CD14-positive monocyte (primary cell): Measurements from ENCODE around the gene HEMK1. TPM values are rescaled to one million over a fixed set of nuclear protein-coding genes. Genes with fewer than 3 reads are reported as not detected.

Source experiments
- DNase-seq, 3 donors: peaks; one replicate each; pipeline ENCODE4 v3.0.0-alpha.2; 2011 to 2022
- H2AFZ ChIP-seq: 2 replicates; pipeline ENCODE4 v1.6.0; 2012; ENCODE audit warnings: mild to moderate bottlenecking, low read depth, low read length, inconsistent platforms; ENCODE audit not compliant: insufficient read depth, poor library complexity, severe bottlenecking
- H3K27ac ChIP-seq, 2 donors: 1 replicate in 1 of 2; 2 replicates in 1 of 2; pipeline ENCODE4 v1.5.1; 2012 to 2013; ENCODE audit warnings: low read length in 2 of 2, control low read depth in 1 of 2, inconsistent platforms in 1 of 2, low read depth in 1 of 2, mild to moderate bottlenecking in 1 of 2
- H3K27me3 ChIP-seq, 2 donors: one replicate each; pipeline versions ENCODE4 v1.6.0 to v1.6.1; 2011 to 2013; ENCODE audit warnings: low read length in 2 of 2; ENCODE audit not compliant: control insufficient read depth in 2 of 2, insufficient read depth in 2 of 2
- H3K36me3 ChIP-seq, 2 donors: replicated peaks in 1 of 2; 1 replicate in 1 of 2; 2 replicates in 1 of 2; pipeline versions ENCODE4 v1.5.1 to v1.6.1; 2012 to 2013; ENCODE audit warnings: low read length in 2 of 2, control low read depth in 1 of 2, inconsistent platforms in 1 of 2, mild to moderate bottlenecking in 1 of 2; ENCODE audit not compliant: insufficient read depth in 2 of 2, control insufficient read depth in 1 of 2
- H3K4me1 ChIP-seq, 2 donors: 1 replicate in 1 of 2; 2 replicates in 1 of 2; pipeline versions ENCODE4 v1.5.1 to v1.6.1; 2012 to 2013; ENCODE audit warnings: low read length in 2 of 2, control low read depth in 1 of 2, inconsistent platforms in 1 of 2, mild to moderate bottlenecking in 1 of 2, moderate library complexity in 1 of 2; ENCODE audit not compliant: insufficient read depth in 2 of 2, control insufficient read depth in 1 of 2
- H3K4me2 ChIP-seq: replicated peaks from 2 replicates; pipeline ENCODE3; 2012; ENCODE audit warnings: low read length, moderate library complexity, mild to moderate bottlenecking; ENCODE audit not compliant: poor library complexity, severe bottlenecking; ENCODE audit errors: extremely low read depth
- H3K4me3 ChIP-seq, 3 experiments: fragments of 200-600 bp in 1 of 3; sonication (generic) in 1 of 3; replicated peaks in 1 of 3; 1 replicate in 2 of 3; 2 replicates in 1 of 3; pipeline ENCODE4 v1.5.1; 2011 to 2013; ENCODE audit warnings: low read length in 3 of 3, mild to moderate bottlenecking in 3 of 3, control low read depth in 2 of 3, low read depth in 2 of 3, inconsistent platforms in 1 of 3, moderate library complexity in 1 of 3
- H3K79me2 ChIP-seq: 2 replicates; pipeline ENCODE4 v1.6.0; 2012; ENCODE audit warnings: mild to moderate bottlenecking, control low read depth, inconsistent platforms, low read length, moderate library complexity; ENCODE audit not compliant: insufficient read depth
- H3K9ac ChIP-seq: 2 replicates; pipeline ENCODE4 v1.6.0; 2017; ENCODE audit warnings: low read length, mild to moderate bottlenecking; ENCODE audit not compliant: insufficient read depth, poor library complexity, severe bottlenecking
- H3K9me3 ChIP-seq, 2 donors: replicated peaks in 1 of 2; 1 replicate in 1 of 2; 2 replicates in 1 of 2; pipeline versions ENCODE4 v1.5.1 to v1.6.1; 2012 to 2013; ENCODE audit warnings: low read length in 2 of 2, control low read depth in 1 of 2; ENCODE audit not compliant: control insufficient read depth in 1 of 2, insufficient read depth in 1 of 2
- H4K20me1 ChIP-seq: 2 replicates; pipeline ENCODE4 v1.6.0; 2012; ENCODE audit warnings: mild to moderate bottlenecking, low read length, control low read depth, moderate library complexity; ENCODE audit not compliant: insufficient read depth
- H3K27ac Mint-ChIP-seq, 7 donors: one replicate each; pipeline ENCODE4 v1.8.0; 2020; ENCODE audit warnings: mild to moderate bottlenecking in 7 of 7, mixed read lengths in 7 of 7, moderate library complexity in 6 of 7, inconsistent platforms in 2 of 7
- H3K27me3 Mint-ChIP-seq, 3 donors: one replicate each; pipeline ENCODE4 v1.8.0; 2021 to 2022; ENCODE audit warnings: low read depth in 3 of 3, mild to moderate bottlenecking in 3 of 3, mixed read lengths in 3 of 3, moderate library complexity in 3 of 3, inconsistent platforms in 1 of 3
- H3K36me3 Mint-ChIP-seq, 2 donors: one replicate each; pipeline ENCODE4 v1.8.0; 2020; ENCODE audit warnings: mixed read lengths in 2 of 2, inconsistent platforms in 1 of 2, mild to moderate bottlenecking in 1 of 2
- H3K4me1 Mint-ChIP-seq: one replicate; pipeline ENCODE4 v1.8.0; 2020; ENCODE audit warnings: mild to moderate bottlenecking, mixed read lengths
- H3K4me3 Mint-ChIP-seq, 2 donors: one replicate each; pipeline ENCODE4 v1.8.0; 2020; ENCODE audit warnings: mild to moderate bottlenecking in 2 of 2, mixed read lengths in 2 of 2, moderate library complexity in 1 of 2
- H3K9me3 Mint-ChIP-seq, 7 donors: one replicate each; pipeline ENCODE4 v1.8.0; 2020 to 2022; ENCODE audit warnings: mixed read lengths in 7 of 7, mild to moderate bottlenecking in 6 of 7, moderate library complexity in 6 of 7, inconsistent platforms in 2 of 7
- WGBS: methylation state at CpG from one replicate; pipeline ENCODE4 v1.1.5; 2013; ENCODE audit warnings: missing lambda C conversion rate; ENCODE audit not compliant: insufficient coverage; 5-methylcytosine and 5-hydroxymethylcytosine counted together
- intact Hi-C, 2 donors: fragments of 100-400 bp; cut with micrococcal nuclease; formaldehyde crosslinking; loops; one replicate each; pipeline versions ENCODE4 v1.15.0 to v1.15.1; 2023
- polyA plus RNA-seq, 3 donors: library from polyadenylated mRNA; depleted of rRNA in 1 of 3; unstranded in 2 of 3; stranded (reverse) in 1 of 3; fragments of 300-500 nt in 2 of 3; fragments of >200 nt in 1 of 3; fragmentation: Illumina TruSeq in 2 of 3; gene quantifications; 1 replicate in 2 of 3; 2 replicates in 1 of 3; pipeline ENCODE4 v1.2.3, GENCODE V29; 2012 to 2021
- TF ChIP-seq, protein P1 (sequence below): fragments of 200-600 bp; IDR thresholded peaks from one replicate; pipeline ENCODE4 v1.8.0; 2022; ENCODE audit warnings: antibody characterized with exemption, mild to moderate bottlenecking

HEMK1 gene
- polyA plus RNA-seq, 3 donors = 10.1 to 14.0 (median 12.1) TPM

GRCh38 chr3:50570508-50571279, 1.4 kb downstream of the HEMK1 start:
- DNase-seq = no peak
- H3K36me3 ChIP-seq = peaks cover 2 to 7% of the 10 kb centered on the region in 2 donors
- Mint-ChIP-seq H3K4me3 (peak overlapping the region in 1 of 2 donors; percentile 94), H3K27me3 (peaks cover 5 to 9% (median 9%) of the 10 kb centered on the region in 3 donors), H3K36me3 (peaks cover 8 to 16% of the 10 kb centered on the region in 2 donors), H3K27ac (peak overlapping the region in 1 of 7 donors; percentile 92), H3K4me1 (peaks cover 45% of the 10 kb centered on the region), H3K9me3 (peaks cover 0 to 3% (median 0%) of the 10 kb centered on the region in 7 donors)
- H3K79me2 ChIP-seq = peaks cover 9% of the 10 kb centered on the region
- peaks cover 0 to 6% of the 10 kb centered on the region in 2 donors for H3K27me3 ChIP-seq
- intact Hi-C loops = loop anchor here in 1 of 2 donors (10.0 kb wide), 1 partner anchor 84 kb away; no protein-coding TSS in a partner anchor
- WGBS = 90% methylated on average over 2 of the region's 5 CpGs
- peaks cover 29 to 52% of the 10 kb centered on the region in 2 donors for H3K4me1 ChIP-seq
- no peak overlapping the region for H3K27ac ChIP-seq
- no peak overlapping the region for H3K9ac ChIP-seq
- H3K9me3 ChIP-seq = no peaks in the 10 kb centered on the region
- H3K4me3 ChIP-seq = no peak overlapping the region
- H4K20me1 ChIP-seq = no peaks in the 10 kb centered on the region
- no peak overlapping the region for H3K4me2 ChIP-seq
- no peak overlapping the region for H2AFZ ChIP-seq
- TF ChIP-seq, protein P1, sequence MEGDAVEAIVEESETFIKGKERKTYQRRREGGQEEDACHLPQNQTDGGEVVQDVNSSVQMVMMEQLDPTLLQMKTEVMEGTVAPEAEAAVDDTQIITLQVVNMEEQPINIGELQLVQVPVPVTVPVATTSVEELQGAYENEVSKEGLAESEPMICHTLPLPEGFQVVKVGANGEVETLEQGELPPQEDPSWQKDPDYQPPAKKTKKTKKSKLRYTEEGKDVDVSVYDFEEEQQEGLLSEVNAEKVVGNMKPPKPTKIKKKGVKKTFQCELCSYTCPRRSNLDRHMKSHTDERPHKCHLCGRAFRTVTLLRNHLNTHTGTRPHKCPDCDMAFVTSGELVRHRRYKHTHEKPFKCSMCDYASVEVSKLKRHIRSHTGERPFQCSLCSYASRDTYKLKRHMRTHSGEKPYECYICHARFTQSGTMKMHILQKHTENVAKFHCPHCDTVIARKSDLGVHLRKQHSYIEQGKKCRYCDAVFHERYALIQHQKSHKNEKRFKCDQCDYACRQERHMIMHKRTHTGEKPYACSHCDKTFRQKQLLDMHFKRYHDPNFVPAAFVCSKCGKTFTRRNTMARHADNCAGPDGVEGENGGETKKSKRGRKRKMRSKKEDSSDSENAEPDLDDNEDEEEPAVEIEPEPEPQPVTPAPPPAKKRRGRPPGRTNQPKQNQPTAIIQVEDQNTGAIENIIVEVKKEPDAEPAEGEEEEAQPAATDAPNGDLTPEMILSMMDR = no peak

- H3K4me3 Mint-ChIP-seq = no peak overlapping the region
- Histone ChIP-seq H3K9me3 (no peaks in the 10 kb centered on the region), H3K27ac (no peak overlapping the region), H3K4me1 (peaks cover 29 to 52% of the 10 kb centered on the region in 2 donors), H3K9ac (no peak overlapping the region), H3K27me3 (peaks cover 0 to 4% of the 10 kb centered on the region in 2 donors), H2AFZ (no peak overlapping the region), H3K36me3 (peaks cover 2 to 8% of the 10 kb centered on the region in 2 donors), H3K4me3 (no peak overlapping the region), H4K20me1 (no peaks in the 10 kb centered on the region), H3K79me2 (peaks cover 9% of the 10 kb centered on the region), H3K4me2 (no peak overlapping the region)
- WGBS = no CpG with 5 or more reads among the region's 4 CpGs
- TF ChIP-seq, protein P1 = no peak
- H3K4me1 Mint-ChIP-seq = peaks cover 45% of the 10 kb centered on the region
- peaks cover 0 to 3% (median 0%) of the 10 kb centered on the region in 7 donors for H3K9me3 Mint-ChIP-seq
- H3K36me3 Mint-ChIP-seq = peaks cover 10 to 17% of the 10 kb centered on the region in 2 donors
- DNase-seq = no peak
- H3K27ac Mint-ChIP-seq = peak overlapping the region in 1 of 7 donors; percentile 37
- intact Hi-C loops = loop anchor here in 1 of 2 donors (10.0 kb wide), 1 partner anchor 83 kb away; no protein-coding TSS in a partner anchor
- peaks cover 3 to 8% (median 4%) of the 10 kb centered on the region in 3 donors for H3K27me3 Mint-ChIP-seq
Measured at GRCh38 chr3:50571486-50571885, 2.2 kb downstream of the HEMK1 start.
